Dendritic cell treated with granulocyte-macrophage colony-stimulating factor and Interleukin-4, amounts not matched to agents 40 ng/mL and 50 ng/mL, for 4 days (primary cell): ENCODE results near the gene DNM1L.
A peak's percentile ranks its signal among the peaks of the same experiment; 100 is the strongest.

Experiments
- H3K27ac Mint-ChIP-seq: one replicate; pipeline ENCODE4 v1.8.0; 2022; ENCODE audit warnings: mild to moderate bottlenecking, mixed read lengths
- H3K27me3 Mint-ChIP-seq: one replicate; pipeline ENCODE4 v1.8.0; 2022; ENCODE audit warnings: mild to moderate bottlenecking, mixed read lengths
- H3K36me3 Mint-ChIP-seq: one replicate; pipeline ENCODE4 v1.8.0; 2022; ENCODE audit warnings: low read depth, mixed read lengths
- H3K4me1 Mint-ChIP-seq: one replicate; pipeline ENCODE4 v1.8.0; 2022; ENCODE audit warnings: low read depth, mixed read lengths
- H3K4me3 Mint-ChIP-seq: one replicate; pipeline ENCODE4 v1.8.0; 2022; ENCODE audit warnings: mild to moderate bottlenecking, moderate library complexity, mixed read lengths
- H3K9me3 Mint-ChIP-seq: one replicate; pipeline ENCODE4 v1.8.0; 2022; ENCODE audit warnings: mixed read lengths
- intact Hi-C: fragments of 100-400 bp; cut with micrococcal nuclease; formaldehyde crosslinking; loops from one replicate; pipeline ENCODE4 v1.15.0; 2022

Gene DNM1L

GRCh38 chr12:32679091-32679919, at the start of gene DNM1L:
TSS of gene DNM1L (plus strand) at chr12:32679301. CDS start at chr12:32679364, 63 bp downstream.
- Mint-ChIP-seq H3K36me3 (peaks cover 16% of the 10 kb centered on the region), H3K9me3 (no peaks in the 10 kb centered on the region), H3K27me3 (no peaks in the 10 kb centered on the region), H3K27ac (peak within 1 kb of the TSS; percentile 93), H3K4me1 (peaks cover 35% of the 10 kb centered on the region), H3K4me3 (peak within 1 kb of the TSS; percentile 87)
- intact Hi-C loops, result loop anchor here (5.0 to 10.0 kb wide), 3 partner anchors 1025 to 1925 kb away; partner anchors contain the start of genes CAPRIN2, ETFBKMT and SINHCAF

GRCh38 chr12:32641287-32641901, 37.7 kb upstream of the DNM1L start:
- H3K36me3 Mint-ChIP-seq, result peaks cover 89% of the 10 kb centered on the region
- no peaks in the 10 kb centered on the region for H3K27me3 Mint-ChIP-seq
- no peak overlapping the region for H3K4me3 Mint-ChIP-seq
- intact Hi-C loops, result loop anchor here (1.0 kb wide), 1 partner anchor 10 kb away; no protein-coding TSS in a partner anchor
- no peaks in the 10 kb centered on the region for H3K9me3 Mint-ChIP-seq
- H3K4me1 Mint-ChIP-seq, result no peaks in the 10 kb centered on the region
- H3K27ac Mint-ChIP-seq, result no peak overlapping the region

GRCh38 chr12:32644431-32644830, 34.7 kb upstream of the DNM1L start:
- H3K4me1 Mint-ChIP-seq, result no peaks in the 10 kb centered on the region
- no peak overlapping the region for H3K27ac Mint-ChIP-seq
- H3K9me3 Mint-ChIP-seq, result no peaks in the 10 kb centered on the region
- peaks cover 61% of the 10 kb centered on the region for H3K36me3 Mint-ChIP-seq
- no peaks in the 10 kb centered on the region for H3K27me3 Mint-ChIP-seq
- H3K4me3 Mint-ChIP-seq, result no peak overlapping the region
- intact Hi-C loops, result no loop called here

- Mint-ChIP-seq H3K4me3 (no peak overlapping the region), H3K27me3 (no peaks in the 10 kb centered on the region), H3K9me3 (no peaks in the 10 kb centered on the region), H3K27ac (no peak overlapping the region), H3K36me3 (peaks cover 32% of the 10 kb centered on the region), H3K4me1 (no peaks in the 10 kb centered on the region)
- intact Hi-C loops, result no loop called here
Measured at GRCh38 chr12:32647275-32647674, 31.8 kb upstream of the DNM1L start.

GRCh38 chr12:32650508-32650907, 28.6 kb upstream of the DNM1L start:
- Mint-ChIP-seq H3K9me3 (no peaks in the 10 kb centered on the region), H3K27ac (no peak overlapping the region), H3K4me3 (no peak overlapping the region)

GRCh38 chr12:32651151-32651955, 27.7 kb upstream of the DNM1L start:
- Mint-ChIP-seq H3K9me3 (no peaks in the 10 kb centered on the region), H3K36me3 (peaks cover 2% of the 10 kb centered on the region), H3K4me3 (no peak overlapping the region), H3K4me1 (no peaks in the 10 kb centered on the region), H3K27me3 (no peaks in the 10 kb centered on the region), H3K27ac (no peak overlapping the region)
- intact Hi-C loops, result no loop called here

More at GRCh38 chr12:32650508-32650907, 28.6 kb upstream of the DNM1L start:
- intact Hi-C loops, result no loop called here
- Mint-ChIP-seq H3K27me3 (no peaks in the 10 kb centered on the region), H3K36me3 (peaks cover 10% of the 10 kb centered on the region), H3K4me1 (no peaks in the 10 kb centered on the region)

- H3K4me1 Mint-ChIP-seq, result no peaks in the 10 kb centered on the region
Measured at GRCh38 chr12:32651956-32652210, 27.2 kb upstream of the DNM1L start.

DNA sequence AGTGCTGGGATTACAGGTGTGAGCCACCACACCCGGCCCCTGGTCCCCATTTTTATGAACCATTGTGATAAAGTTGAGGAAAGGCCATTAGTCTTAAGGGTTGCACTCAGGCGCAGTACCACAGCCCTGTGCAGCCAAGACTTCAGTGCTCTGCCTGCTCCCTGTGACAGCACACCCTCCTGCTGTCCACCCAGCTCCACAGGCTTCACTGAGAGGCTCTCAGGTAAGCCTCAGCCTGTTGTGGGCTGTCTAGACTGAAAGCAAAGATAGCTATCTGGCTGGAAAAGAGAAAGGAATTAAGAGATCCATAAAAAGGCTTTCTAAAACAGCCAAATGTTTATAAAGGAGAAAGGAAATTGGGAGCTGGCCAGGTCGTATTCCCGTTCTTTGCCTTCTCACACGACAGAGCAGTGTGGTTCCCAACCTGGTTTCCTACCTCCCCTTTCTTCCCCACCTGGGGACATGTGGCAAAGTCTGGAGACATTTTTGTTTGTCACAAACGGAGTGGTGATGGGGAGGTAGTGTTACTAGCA, 19.1 kb upstream of the DNM1L start:
- intact Hi-C loops, result no loop called here
- Mint-ChIP-seq H3K27ac (no peak overlapping the region), H3K4me3 (no peak overlapping the region), H3K36me3 (no peaks in the 10 kb centered on the region), H3K4me1 (peaks cover 5% of the 10 kb centered on the region), H3K27me3 (no peaks in the 10 kb centered on the region), H3K9me3 (no peaks in the 10 kb centered on the region)

More at GRCh38 chr12:32651956-32652210, 27.2 kb upstream of the DNM1L start:
- H3K9me3 Mint-ChIP-seq, result no peaks in the 10 kb centered on the region
- no peaks in the 10 kb centered on the region for H3K27me3 Mint-ChIP-seq
- H3K4me3 Mint-ChIP-seq, result no peak overlapping the region
- H3K27ac Mint-ChIP-seq, result no peak overlapping the region
- intact Hi-C loops, result no loop called here
- no peaks in the 10 kb centered on the region for H3K36me3 Mint-ChIP-seq

- H3K9me3 Mint-ChIP-seq, result no peaks in the 10 kb centered on the region
- no peaks in the 10 kb centered on the region for H3K36me3 Mint-ChIP-seq
- intact Hi-C loops, result no loop called here
- peaks cover 5% of the 10 kb centered on the region for H3K4me1 Mint-ChIP-seq
- no peaks in the 10 kb centered on the region for H3K27me3 Mint-ChIP-seq
- no peak overlapping the region for H3K4me3 Mint-ChIP-seq
- H3K27ac Mint-ChIP-seq, result no peak overlapping the region
Measured at GRCh38 chr12:32661706-32662105, 17.4 kb upstream of the DNM1L start.

GRCh38 chr12:32662665-32663064, 16.4 kb upstream of the DNM1L start:
- peaks cover 1% of the 10 kb centered on the region for H3K4me1 Mint-ChIP-seq
- intact Hi-C loops, result no loop called here
- H3K4me3 Mint-ChIP-seq, result no peak overlapping the region
- H3K9me3 Mint-ChIP-seq, result no peaks in the 10 kb centered on the region
- no peaks in the 10 kb centered on the region for H3K36me3 Mint-ChIP-seq
- no peak overlapping the region for H3K27ac Mint-ChIP-seq
- H3K27me3 Mint-ChIP-seq, result no peaks in the 10 kb centered on the region

DNA sequence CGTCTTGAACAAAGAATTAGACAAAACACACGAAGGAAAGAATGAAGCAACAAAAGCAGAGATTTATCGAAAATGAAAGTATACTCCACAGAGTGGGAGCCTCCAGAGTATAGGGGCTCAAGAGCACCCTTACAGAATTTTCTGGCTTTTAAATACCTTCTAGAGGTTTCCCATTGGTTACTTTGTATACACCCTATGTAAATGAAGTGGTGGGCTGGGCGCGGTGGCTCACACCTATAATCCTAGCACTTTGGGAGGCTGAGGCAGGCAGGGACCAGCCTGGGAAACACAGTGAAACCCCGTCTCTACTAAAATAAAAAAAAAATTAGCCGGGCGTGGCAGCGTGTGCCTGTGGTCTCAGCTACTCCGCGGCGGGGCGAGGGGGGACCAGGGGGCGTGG, 13.1 kb upstream of the DNM1L start:
- Mint-ChIP-seq H3K36me3 (no peaks in the 10 kb centered on the region), H3K4me1 (no peaks in the 10 kb centered on the region), H3K9me3 (peaks cover 26% of the 10 kb centered on the region), H3K27ac (no peak overlapping the region), H3K4me3 (no peak overlapping the region), H3K27me3 (no peaks in the 10 kb centered on the region)
- intact Hi-C loops, result no loop called here

DNA sequence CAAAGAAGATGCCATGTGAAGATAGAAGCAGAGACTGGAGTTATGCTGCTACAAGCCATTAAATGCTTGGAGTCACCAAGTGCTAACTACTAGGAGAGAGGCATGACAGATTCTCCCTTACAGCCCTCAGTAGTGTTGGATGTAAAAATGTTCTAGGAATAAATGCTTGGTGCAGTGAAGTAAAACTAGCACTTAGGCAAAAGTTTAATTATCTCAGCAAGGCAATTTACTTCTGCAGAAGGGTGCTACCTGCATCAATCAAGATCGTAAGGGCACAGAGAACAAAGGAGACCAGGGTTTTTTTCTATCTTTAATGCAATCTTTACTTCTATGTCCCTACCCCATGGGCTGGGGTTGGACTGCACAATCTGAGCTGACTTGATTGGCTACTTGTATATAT, 9.5 kb upstream of the DNM1L start:
- Mint-ChIP-seq H3K9me3 (peaks cover 26% of the 10 kb centered on the region), H3K27ac (no peak overlapping the region), H3K4me3 (no peak overlapping the region), H3K36me3 (no peaks in the 10 kb centered on the region), H3K4me1 (peaks cover 11% of the 10 kb centered on the region), H3K27me3 (no peaks in the 10 kb centered on the region)
- intact Hi-C loops, result no loop called here

GRCh38 chr12:32671930-32672780, 6.9 kb upstream of the DNM1L start:
- H3K27me3 Mint-ChIP-seq, result no peaks in the 10 kb centered on the region
- H3K36me3 Mint-ChIP-seq, result no peaks in the 10 kb centered on the region
- peaks cover 26% of the 10 kb centered on the region for H3K9me3 Mint-ChIP-seq
- peaks cover 21% of the 10 kb centered on the region for H3K4me1 Mint-ChIP-seq
- no peak overlapping the region for H3K27ac Mint-ChIP-seq
- intact Hi-C loops, result loop anchor here (1.0 to 10.0 kb wide), 4 partner anchors 215 to 1917 kb away; partner anchors contain the start of genes CAPRIN2 and ETFBKMT
- H3K4me3 Mint-ChIP-seq, result no peak overlapping the region
